ENCODE results near the gene OLFM1.

OLFM1 gene

DNA sequence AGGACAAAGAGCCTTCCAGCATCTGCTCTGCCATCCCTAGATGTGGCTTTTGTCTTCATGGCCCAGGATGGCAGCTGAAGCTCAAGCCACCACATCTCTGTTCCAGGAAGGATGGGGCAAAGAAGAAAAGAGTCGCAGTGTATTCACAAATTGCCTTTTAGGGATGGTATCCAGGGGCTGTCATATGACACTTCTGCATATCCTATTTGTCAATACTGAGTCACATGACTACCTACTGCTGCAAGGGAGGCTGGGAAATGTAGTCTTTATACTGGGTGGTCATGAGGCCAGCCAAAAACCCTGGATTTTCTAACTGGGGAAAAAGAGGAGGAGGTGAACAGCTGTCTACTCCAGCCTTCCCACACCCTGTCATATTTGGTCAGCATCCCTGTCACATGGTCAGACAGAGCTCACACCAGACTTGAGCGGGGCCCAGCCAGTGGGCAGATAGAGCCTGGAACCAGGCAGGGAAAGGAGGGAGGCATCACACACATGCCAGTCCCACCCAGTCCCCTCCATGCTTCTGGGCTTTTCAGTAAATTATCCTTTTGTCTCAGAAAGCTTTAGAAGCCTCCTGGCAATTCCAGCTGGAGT is 52.0 kb downstream of the OLFM1 start:
- no peak overlapping the region for H3K27ac ChIP-seq
- TF ChIP-seq, protein P1, sequence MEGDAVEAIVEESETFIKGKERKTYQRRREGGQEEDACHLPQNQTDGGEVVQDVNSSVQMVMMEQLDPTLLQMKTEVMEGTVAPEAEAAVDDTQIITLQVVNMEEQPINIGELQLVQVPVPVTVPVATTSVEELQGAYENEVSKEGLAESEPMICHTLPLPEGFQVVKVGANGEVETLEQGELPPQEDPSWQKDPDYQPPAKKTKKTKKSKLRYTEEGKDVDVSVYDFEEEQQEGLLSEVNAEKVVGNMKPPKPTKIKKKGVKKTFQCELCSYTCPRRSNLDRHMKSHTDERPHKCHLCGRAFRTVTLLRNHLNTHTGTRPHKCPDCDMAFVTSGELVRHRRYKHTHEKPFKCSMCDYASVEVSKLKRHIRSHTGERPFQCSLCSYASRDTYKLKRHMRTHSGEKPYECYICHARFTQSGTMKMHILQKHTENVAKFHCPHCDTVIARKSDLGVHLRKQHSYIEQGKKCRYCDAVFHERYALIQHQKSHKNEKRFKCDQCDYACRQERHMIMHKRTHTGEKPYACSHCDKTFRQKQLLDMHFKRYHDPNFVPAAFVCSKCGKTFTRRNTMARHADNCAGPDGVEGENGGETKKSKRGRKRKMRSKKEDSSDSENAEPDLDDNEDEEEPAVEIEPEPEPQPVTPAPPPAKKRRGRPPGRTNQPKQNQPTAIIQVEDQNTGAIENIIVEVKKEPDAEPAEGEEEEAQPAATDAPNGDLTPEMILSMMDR (conservative IDR thresholded peaks at IDR 0.05) = no peak

DNA sequence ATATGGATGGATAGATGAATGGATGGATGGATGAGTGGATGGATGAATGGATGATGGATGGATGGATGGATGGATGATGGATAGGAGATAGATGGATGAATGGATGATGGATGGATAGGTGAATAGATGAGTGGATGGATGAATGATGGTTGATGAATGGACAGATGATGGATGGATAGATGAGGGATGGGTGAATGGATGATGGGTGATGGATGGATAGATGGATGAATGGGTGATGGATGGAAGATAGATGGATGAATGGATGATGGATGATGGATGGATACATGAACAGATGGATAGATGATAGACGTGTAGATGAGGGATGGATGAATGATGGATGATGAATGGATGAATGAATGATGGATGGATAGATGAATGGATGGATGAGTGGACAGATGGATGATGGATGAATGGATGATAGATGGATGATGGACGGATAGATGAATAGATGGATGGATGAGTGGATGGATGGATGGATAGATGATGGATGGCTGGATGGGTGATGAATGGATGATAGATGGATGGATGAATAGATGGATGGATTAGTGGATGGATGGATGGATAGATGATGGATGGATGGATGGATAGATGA is 53.8 kb downstream of the OLFM1 start:
- H3K27ac ChIP-seq = no peak overlapping the region
- TF ChIP-seq, protein P1 (conservative IDR thresholded peaks at IDR 0.05) = no peak

DNA sequence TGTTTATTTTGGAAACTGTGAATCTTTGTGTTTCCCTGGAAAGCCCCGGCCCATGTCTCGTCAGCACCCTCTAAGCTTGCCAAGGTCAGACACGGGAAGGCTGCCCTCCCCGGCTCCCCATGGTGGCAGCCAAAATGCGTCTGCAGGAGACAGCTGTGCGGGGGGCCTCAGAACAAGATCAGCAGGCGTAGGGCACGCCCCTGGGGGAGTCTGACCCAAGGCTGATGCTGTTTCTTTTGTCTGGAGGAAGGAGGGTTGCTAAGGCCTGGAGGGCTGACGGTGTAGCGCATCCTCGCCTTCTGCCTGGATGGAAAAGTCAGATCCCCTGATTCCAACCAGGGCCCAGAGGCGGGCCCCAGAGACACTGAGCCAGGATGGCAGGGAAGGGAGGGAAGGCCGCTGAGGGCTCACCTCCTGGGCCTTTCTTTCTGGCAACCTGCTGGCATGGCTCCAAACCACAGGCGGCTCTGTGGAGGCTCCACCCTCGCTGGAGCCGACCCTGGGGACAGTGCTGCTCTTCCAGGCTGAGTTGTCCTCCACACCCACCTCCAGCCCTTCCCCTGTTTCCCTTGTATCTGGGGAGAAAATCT is 57.2 kb downstream of the OLFM1 start:
- TF ChIP-seq, protein P1 (conservative IDR thresholded peaks at IDR 0.05) = no peak
- no peak overlapping the region for H3K27ac ChIP-seq

DNA sequence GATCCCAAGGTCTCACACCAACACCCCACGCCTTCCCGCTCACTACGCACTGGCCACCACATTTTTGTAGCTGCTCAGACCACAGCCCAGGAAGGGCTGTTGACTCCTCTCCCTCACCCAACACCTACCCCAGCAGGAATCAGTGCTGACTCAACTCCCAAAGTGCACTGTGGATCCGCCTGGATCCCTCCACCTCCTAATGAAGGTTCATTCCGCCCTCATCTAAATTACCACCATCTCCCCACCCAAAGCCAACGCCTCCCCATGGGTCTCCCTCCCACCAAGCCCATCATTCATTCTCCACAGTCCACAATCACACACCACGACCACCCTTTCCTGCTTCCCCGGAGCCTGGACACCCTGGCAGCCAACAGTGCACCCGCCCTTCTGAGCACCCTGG is 57.8 kb downstream of the OLFM1 start:
- H3K27ac ChIP-seq = no peak overlapping the region
- TF ChIP-seq, protein P1 (conservative IDR thresholded peaks at IDR 0.05) = no peak

DNA sequence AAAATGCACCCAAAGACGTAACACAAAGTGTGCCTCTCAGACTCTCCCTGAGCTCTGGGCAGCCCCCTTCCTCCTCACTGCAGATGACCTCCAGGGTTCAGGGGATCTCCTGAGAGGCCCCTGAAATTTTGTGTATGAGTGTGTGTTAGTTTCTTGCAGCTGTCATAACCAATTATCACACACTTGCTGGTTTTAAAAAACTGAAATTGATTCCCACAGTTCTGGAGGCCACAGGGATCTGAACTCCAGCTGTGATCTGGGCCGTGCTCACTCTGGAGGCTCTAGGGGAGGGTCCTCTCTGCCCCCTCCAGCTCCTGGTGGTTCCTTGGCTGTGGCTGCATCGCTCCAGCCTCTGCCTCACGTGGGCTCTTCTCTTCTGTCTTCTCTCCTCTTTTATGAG is 58.8 kb downstream of the OLFM1 start:
- no peak overlapping the region for H3K27ac ChIP-seq
- TF ChIP-seq, protein P1 (conservative IDR thresholded peaks at IDR 0.05) = no peak

DNA sequence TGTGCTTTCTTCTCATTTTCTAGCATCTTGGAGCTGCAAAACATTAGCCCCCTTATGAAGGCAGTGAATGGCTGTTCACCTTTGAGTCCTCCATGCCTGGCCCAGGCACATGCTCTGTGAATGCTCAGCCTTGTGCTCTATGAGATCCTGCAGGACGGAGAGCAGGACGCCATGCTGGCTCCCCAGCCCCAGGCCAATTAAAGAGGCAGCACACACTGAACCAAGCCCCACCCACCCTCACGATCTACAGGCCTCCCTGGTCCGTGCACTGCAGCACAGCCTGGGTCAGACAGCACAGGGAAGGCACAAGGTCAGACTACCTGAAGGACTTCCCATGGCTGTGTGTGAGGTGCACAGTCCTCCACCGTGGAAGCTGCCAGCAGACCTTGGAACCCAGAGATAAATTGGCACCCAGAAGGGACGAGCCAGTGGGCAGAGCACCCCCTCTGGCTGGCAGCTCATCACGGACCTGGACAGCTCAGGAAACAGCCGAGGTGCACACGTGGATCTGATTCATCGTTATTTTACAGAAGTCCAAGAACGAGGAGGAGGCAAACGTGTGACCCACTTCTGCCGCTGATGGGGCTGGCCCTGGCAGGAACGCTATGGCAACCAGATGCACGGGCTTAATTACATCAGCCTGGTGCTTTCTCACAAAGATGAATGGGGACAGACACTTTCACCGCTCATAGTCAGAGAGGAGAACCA is 59.5 kb downstream of the OLFM1 start:
- no peak overlapping the region for H3K27ac ChIP-seq

DNA sequence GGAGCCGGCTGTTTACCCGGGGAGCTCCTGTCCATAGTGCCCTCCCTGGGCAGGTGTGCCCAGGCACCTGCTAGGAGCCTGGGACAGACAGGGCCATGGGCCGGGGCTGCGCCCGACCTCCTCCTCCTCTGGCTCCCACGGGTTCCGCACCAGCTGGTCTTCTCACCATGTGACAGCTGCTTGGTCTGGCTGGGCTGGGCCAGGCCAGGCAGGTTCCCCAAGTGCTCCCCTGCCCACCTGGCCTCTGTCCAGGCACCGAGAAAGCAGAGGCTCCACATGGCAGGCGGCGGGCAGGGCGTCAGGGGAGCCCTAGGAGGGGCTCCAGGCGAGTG is 60.0 kb downstream of the OLFM1 start:
- TF ChIP-seq, protein P1 (conservative IDR thresholded peaks at IDR 0.05) = no peak

More for the DNA sequence above, 59.5 kb downstream of the OLFM1 start:
- TF ChIP-seq, protein P1 (conservative IDR thresholded peaks at IDR 0.05) = no peak

More for the DNA sequence above, 60.0 kb downstream of the OLFM1 start:
- H3K27ac ChIP-seq = no peak overlapping the region

Data from VCaP (cell line).